ENCODE results near the gene C2CD4C. TPM values are rescaled to one million over a fixed set of nuclear protein-coding genes. Genes with fewer than 3 reads are reported as not detected.

Gene C2CD4C
- polyA plus RNA-seq, 1 donor from 2014 or later: 21.4 TPM

- Histone ChIP-seq H3F3A (ENCODE audit: insufficient read depth, low read length, poor library complexity, severe bottlenecking) (no peaks in the 10 kb centered on the region), H2AFZ (ENCODE audit: low read depth, low read length) (no peak overlapping the region), H3K9me3 (ENCODE audit: low read length) (no peaks in the 10 kb centered on the region), H3K4me3 (ENCODE audit: low read length) (no peak overlapping the region), H3K79me2 (replicated peaks; ENCODE audit: insufficient read depth, low read length) (no peaks in the 10 kb centered on the region), H4K20me1 (ENCODE audit: insufficient read depth) (no peaks in the 10 kb centered on the region), H3K9me2 (ENCODE audit: insufficient read depth, low read length) (no peaks in the 10 kb centered on the region), H3K27me3 (ENCODE audit: insufficient read depth, low read depth, low read length) (no peaks in the 10 kb centered on the region), H3K9ac (ENCODE audit: low read length) (no peak overlapping the region), H3K27ac (ENCODE audit: low read length) (no peak overlapping the region), H3K4me2 (ENCODE audit: low read length) (no peak overlapping the region), H3K36me3 (ENCODE audit: insufficient read depth, low read length) (no peaks in the 10 kb centered on the region)
- TF ChIP-seq TAF1 (IDR thresholded peaks at IDR 0.05; ENCODE audit: low read depth): no peak
- no peak for TF ChIP-seq REST (IDR thresholded peaks at IDR 0.05; ENCODE audit: borderline replicate concordance)
- no peak for TF ChIP-seq EP300 (conservative IDR thresholded peaks at IDR 0.05; ENCODE audit: poor library complexity, severe bottlenecking)
- TF ChIP-seq CTCF (IDR thresholded peaks at IDR 0.05; ENCODE audit: poor library complexity, severe bottlenecking): no peak
- TF ChIP-seq EZH2 (IDR thresholded peaks at IDR 0.05; ENCODE audit: borderline replicate concordance, insufficient read depth, low read length, poor library complexity, severe bottlenecking): no peak
- no peak for TF ChIP-seq MXI1 (conservative IDR thresholded peaks at IDR 0.05; ENCODE audit: poor library complexity, severe bottlenecking)
Observed at GRCh38 chr19:397941-398706, 10.8 kb downstream of the C2CD4C start.

GRCh38 chr19:397321-397720, 11.6 kb downstream of the C2CD4C start:
- Histone ChIP-seq H3K27me3 (ENCODE audit: insufficient read depth, low read depth, low read length) (no peaks in the 10 kb centered on the region), H3K9me3 (ENCODE audit: low read length) (no peaks in the 10 kb centered on the region), H3K4me2 (ENCODE audit: low read length) (no peak overlapping the region), H2AFZ (ENCODE audit: low read depth, low read length) (no peak overlapping the region), H3K9me2 (ENCODE audit: insufficient read depth, low read length) (no peaks in the 10 kb centered on the region), H3K4me3 (ENCODE audit: low read length) (no peak overlapping the region), H4K20me1 (ENCODE audit: insufficient read depth) (no peaks in the 10 kb centered on the region), H3F3A (ENCODE audit: insufficient read depth, low read length, poor library complexity, severe bottlenecking) (no peaks in the 10 kb centered on the region), H3K9ac (ENCODE audit: low read length) (no peak overlapping the region), H3K79me2 (replicated peaks; ENCODE audit: insufficient read depth, low read length) (no peaks in the 10 kb centered on the region), H3K36me3 (ENCODE audit: insufficient read depth, low read length) (no peaks in the 10 kb centered on the region), H3K27ac (ENCODE audit: low read length) (no peak overlapping the region)
- TF ChIP-seq CTCF (IDR thresholded peaks at IDR 0.05; ENCODE audit: poor library complexity, severe bottlenecking) (no peak), SMC3 (conservative IDR thresholded peaks at IDR 0.05; ENCODE audit: poor library complexity) (no peak), MXI1 (conservative IDR thresholded peaks at IDR 0.05; ENCODE audit: poor library complexity, severe bottlenecking) (no peak), RAD21 (conservative IDR thresholded peaks at IDR 0.05) (no peak), TAF1 (IDR thresholded peaks at IDR 0.05; ENCODE audit: low read depth) (no peak), POLR2AphosphoS5 (IDR thresholded peaks at IDR 0.05) (no peak), EZH2 (IDR thresholded peaks at IDR 0.05; ENCODE audit: borderline replicate concordance, insufficient read depth, low read length, poor library complexity, severe bottlenecking) (no peak), EP300 (conservative IDR thresholded peaks at IDR 0.05; ENCODE audit: poor library complexity, severe bottlenecking) (no peak), REST (IDR thresholded peaks at IDR 0.05; ENCODE audit: borderline replicate concordance) (no peak)

Measured in neural cell (in vitro differentiated cells).